Sigmoid colon (tissue), 3 donors: ENCODE measurements around the gene PEX3.

Source experiments
- POLR2A ChIP-seq, 2 donors: fragments of 450-650 bp; IDR thresholded peaks; one replicate each; pipeline ENCODE4 v1.6.1; 2016; ENCODE audit warnings: antibody characterized with exemption in 2 of 2, mild to moderate bottlenecking in 2 of 2, moderate library complexity in 2 of 2
- TF ChIP-seq, protein P1 (sequence below), 4 experiments: fragments of 450-650 bp in 3 of 4; fragments of 200-600 bp in 1 of 4; IDR thresholded peaks; one replicate each; pipeline ENCODE4 v1.5.1; 2016 to 2019; ENCODE audit warnings: antibody characterized with exemption in 4 of 4, mild to moderate bottlenecking in 3 of 4, moderate library complexity in 2 of 4

DNA sequence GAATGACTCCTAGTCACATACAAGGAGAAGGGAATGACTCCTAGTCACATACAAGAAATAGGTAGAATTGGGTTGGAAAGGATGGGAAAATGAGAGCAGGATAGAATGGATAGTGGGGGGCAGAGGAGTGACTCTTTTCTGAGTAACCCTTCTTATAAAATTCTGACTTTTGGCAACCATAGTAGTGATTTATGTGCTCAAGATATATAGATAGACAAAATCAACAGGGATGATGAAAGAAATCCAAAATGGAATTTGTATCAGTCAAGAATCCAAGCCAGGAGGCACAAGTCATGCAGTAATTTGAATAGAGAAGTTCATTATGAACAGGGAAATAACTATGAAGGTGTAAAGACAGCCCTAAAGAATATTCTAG is 41.8 kb upstream of the PEX3 start:
- TF ChIP-seq, protein P1, sequence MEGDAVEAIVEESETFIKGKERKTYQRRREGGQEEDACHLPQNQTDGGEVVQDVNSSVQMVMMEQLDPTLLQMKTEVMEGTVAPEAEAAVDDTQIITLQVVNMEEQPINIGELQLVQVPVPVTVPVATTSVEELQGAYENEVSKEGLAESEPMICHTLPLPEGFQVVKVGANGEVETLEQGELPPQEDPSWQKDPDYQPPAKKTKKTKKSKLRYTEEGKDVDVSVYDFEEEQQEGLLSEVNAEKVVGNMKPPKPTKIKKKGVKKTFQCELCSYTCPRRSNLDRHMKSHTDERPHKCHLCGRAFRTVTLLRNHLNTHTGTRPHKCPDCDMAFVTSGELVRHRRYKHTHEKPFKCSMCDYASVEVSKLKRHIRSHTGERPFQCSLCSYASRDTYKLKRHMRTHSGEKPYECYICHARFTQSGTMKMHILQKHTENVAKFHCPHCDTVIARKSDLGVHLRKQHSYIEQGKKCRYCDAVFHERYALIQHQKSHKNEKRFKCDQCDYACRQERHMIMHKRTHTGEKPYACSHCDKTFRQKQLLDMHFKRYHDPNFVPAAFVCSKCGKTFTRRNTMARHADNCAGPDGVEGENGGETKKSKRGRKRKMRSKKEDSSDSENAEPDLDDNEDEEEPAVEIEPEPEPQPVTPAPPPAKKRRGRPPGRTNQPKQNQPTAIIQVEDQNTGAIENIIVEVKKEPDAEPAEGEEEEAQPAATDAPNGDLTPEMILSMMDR (IDR thresholded peaks at IDR 0.05): no peak
- TF ChIP-seq POLR2A (IDR thresholded peaks at IDR 0.05): no peak
